GM12864 (cell line): ENCODE measurements around the gene CHID1.

Source experiments
- DNase-seq: peaks from one replicate; pipeline ENCODE4 v3.0.0-alpha.2; 2011; ENCODE audit warnings: low read depth
- H3K4me3 ChIP-seq: 2 replicates; pipeline ENCODE4 v1.5.1; 2011; ENCODE audit warnings: mild to moderate bottlenecking, low read depth, low read length, control low read depth
- CTCF ChIP-seq: IDR thresholded peaks from 2 replicates; pipeline ENCODE4 v1.5.1; 2011; ENCODE audit warnings: low read depth, mild to moderate bottlenecking, moderate library complexity, low read length, control low read depth, inconsistent platforms; ENCODE audit errors: missing control alignments

Gene CHID1

GRCh38 chr11:954392-955153 is 44.0 kb upstream of the CHID1 start:
- H3K4me3 ChIP-seq, result no peak overlapping the region
- no peak for DNase-seq
- TF ChIP-seq CTCF, result no peak

DNA sequence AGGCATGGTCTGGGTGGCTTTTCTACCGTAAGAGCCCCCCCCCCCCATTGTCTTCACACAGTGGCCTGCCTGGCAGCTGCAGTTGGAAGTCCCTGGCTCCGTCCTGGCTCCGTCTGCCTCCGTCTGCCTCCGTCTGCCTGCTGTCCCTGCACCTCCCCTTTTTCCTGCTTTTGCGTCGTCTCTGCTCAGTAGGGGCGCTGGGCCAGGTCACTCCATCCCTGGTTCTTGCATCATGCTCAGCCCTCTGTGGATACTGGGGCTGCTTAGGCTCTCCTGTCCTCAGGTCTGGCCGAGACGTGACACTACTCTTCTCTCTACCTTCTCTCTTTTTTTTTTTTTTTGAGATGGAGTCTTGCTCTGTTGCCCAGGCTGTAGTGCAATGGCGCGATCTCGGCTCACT is 42.9 kb upstream of the CHID1 start:
- H3K4me3 ChIP-seq, result no peak overlapping the region
- DNase-seq, result no peak
- no peak for TF ChIP-seq CTCF

GRCh38 chr11:952406-953385 is 42.1 kb upstream of the CHID1 start:
- no peak overlapping the region for H3K4me3 ChIP-seq
- no peak for TF ChIP-seq CTCF
- no peak for DNase-seq

DNA sequence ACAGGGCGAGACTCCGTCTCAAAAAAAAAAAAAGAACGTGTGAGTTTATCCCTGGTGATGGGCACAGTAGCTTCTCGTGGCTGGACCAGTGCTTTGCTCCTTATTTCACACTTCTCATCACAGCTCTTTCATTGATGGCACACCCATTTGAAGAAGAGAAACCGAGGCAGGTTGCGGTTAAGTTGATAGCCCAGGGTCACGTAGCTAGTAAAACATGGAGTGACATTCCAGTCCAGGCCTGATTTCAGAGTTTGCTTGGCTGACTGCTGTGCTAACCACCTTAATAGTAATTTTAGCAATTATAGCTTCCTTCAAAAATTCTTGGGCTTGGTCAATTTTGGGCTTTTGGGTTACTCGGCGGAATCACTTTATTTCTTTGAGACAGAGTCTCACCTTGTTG is 40.9 kb upstream of the CHID1 start:
- H3K4me3 ChIP-seq, result no peak overlapping the region
- no peak for TF ChIP-seq CTCF
- no peak for DNase-seq

- DNase-seq, result no peak
- H3K4me3 ChIP-seq, result no peak overlapping the region
- no peak for TF ChIP-seq CTCF
Observed at GRCh38 chr11:947744-948143, 37.1 kb upstream of the CHID1 start.

- no peak for DNase-seq
- TF ChIP-seq CTCF, result no peak
- H3K4me3 ChIP-seq, result no peak overlapping the region
Observed at GRCh38 chr11:945986-946385, 35.4 kb upstream of the CHID1 start.
